HG03159 (cell line): Measurements from ENCODE around the gene HOXB5.
A peak's percentile ranks its signal among the peaks of the same experiment; 100 is the strongest.

ENCODE experiments used
- ATAC-seq: cut with Tn5 transposase; IDR thresholded peaks from one replicate; pipeline ENCODE4 v1.9.1; 2021; ENCODE audit warnings: mild to moderate bottlenecking, moderate library complexity; ENCODE audit not compliant: unreplicated experiment

The HOXB5 gene

DNA sequence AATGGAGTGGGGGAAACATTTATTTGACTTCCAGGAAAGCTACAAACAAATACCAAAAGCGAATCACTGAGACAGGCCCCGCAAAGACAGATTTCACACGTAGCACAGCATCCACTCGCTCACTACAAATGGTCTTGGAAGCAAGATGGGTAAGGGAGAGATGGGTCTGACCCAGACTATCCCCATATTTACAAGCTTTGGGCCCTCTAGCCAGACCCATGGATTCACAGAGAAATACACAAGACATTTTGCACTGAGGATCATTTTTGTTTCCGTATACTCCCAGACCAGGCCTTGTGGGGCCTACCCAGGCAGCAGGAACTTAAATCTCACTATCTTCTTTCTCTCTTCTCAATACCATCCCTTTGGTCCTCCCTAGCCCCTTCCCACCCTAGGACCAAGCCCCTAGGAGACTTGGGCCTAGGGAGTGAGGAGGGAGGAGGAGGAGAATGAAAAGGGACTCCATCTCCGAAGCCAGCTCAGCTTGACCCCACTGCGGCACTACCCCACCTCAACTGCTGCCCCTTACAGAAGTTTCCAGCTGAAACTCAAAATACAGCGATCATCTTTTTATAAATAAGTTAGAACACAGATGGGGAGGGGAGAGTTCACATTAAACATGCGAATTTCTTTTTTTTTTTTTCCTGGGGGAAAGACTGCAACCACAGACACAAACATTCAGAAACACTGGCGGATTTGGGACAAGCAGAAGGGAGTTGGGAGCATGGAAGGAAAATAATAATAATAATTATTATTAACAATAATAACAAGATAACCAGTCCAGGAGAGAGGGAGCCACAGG, 2.1 kb downstream of the HOXB5 start:
- no peak for ATAC-seq

DNA sequence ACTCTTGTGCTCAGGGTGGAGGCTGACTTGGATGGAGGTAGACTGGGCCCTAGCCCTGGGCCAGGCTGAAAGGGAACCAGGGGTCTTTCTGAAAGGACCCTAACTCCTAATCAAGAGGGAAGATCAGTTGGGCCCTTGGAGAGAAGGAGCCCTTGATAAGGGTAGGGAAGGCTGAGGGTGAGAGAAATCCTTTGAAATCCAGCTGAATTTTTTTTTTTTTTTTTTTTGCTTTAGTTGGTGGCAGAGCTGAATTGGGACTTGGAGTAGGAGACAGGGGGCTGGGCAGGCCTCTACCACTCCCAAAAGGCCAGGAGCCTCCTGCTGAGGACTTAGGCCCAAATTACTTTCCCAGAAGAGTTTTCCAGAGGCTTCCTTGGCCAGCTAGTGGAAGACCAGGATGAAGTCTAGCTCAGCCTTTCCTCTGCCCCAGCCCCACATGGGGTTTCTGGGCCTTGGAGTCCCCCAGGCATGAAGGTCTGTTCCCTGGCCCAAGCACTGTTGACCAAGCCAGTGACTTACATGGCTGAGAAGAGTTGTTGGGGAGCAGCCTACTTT, 2.9 kb downstream of the HOXB5 start:
- ATAC-seq = no peak

DNA sequence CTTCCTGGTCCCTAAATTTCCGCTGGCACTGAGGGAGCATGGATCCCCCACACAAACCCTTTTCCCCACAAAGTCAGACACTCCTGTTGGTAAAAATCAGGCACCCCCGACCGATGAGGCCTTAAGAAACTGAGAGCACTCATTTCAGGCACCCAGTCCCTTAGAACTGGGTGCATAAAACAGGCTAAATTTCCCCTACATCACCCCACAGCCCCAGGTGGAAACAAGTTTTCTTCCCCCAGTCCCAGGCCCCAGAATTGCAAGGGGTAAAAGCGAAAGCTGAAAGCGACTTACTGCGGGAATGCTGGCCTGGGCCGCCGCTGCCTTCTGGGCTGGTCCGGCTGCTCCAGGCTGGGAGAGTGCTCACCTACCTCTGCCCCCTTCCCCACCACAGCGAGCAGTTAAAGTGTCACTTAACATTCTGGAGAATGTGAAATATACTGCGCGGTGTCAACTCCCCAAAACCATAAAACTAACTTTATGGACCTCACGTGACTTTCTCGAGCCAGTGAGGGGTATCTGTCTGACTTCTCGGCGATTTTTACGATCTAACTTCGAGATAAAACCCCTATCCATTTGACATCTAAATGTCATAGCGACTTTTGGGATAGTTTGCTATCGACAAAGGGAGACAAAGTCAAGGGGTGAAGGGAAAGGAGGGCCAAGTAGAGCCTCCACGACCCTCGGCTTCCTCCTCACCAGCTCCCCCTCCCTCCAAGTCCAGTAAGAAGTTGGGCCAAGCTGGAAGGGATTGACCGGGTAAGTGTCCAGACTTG, 3.6 kb downstream of the HOXB5 start, which contains the start of gene HOXB3:
Gene HOXB3, minus strand, starts transcription at position 411 of the 776 bp plus-strand sequence. CDS start 37,767 bp downstream, outside the sequence.
- ATAC-seq = no peak

DNA sequence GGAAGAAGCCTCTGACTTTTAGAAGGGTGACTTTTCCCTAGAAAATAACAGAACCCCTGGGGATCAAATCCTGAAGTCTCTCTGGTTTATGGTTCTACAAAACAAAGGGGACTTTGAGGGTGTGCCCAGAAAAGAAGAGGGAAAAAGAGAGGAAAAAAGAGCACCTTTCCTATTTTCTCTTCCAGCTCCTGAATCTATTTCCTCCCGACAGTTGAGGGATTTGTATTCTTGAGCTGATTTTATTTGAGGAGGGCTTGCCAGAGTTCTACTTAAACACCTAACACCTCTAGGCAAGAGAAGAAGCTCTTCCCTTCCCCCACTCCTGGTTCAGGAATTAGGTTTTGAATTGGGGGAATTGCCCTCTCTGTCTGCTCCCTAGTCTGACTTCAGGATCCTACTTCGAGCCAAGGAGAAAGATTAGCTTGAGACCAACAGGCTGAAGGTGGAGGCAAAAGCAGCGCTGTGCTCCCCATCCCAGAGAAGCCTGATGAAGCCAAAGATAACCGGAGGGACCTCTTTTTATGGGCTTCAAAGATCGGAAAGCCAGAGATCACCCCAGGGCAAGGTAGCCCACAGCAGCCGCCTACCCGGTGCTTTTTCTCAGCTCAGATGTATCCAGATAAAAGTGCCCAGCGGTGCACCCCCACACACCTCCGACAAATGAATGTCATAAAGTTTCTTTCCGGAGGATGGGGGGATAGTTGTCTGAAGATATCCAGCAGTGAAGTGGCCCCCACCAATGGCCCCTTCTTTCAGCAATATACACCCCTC, 4.3 kb downstream of the HOXB5 start:
- no peak for ATAC-seq

DNA sequence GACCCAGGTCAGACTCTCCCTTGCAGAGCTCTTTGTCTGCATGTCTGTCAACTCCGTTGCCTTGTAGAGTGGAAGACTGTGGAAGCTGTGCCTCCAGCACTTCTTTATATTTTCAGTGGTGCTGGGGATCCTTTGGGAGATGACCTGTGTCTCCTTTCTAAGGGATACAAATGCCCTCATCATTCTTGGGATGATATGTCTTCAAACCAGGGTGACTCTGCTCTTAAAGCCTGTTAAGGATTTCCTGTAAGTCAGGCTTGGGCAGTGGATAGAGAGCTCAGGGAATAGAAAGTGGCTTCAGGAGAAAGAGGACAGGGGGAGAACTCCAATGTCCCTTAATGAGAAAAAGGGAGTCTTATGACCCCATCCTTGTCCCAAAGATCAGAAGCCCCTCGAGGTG, 5.1 kb downstream of the HOXB5 start:
- ATAC-seq = no peak

DNA sequence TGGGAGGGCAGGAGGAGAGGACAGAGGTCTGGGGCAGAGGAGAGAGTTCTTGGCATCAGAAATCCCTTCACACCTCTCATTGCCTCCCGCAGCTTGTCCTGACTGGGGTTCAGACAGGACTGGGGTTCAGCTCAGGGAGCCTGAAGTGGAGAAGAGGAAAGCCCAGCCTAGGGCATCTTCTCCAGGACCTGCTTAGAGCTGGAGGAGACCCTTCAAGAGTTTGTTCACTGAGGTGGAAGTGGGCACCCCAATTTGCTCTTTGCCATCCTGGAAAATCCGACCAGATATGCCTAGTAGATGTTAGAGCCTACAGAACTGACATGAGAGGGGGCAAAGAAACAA, 5.5 kb downstream of the HOXB5 start:
- ATAC-seq = no peak

DNA sequence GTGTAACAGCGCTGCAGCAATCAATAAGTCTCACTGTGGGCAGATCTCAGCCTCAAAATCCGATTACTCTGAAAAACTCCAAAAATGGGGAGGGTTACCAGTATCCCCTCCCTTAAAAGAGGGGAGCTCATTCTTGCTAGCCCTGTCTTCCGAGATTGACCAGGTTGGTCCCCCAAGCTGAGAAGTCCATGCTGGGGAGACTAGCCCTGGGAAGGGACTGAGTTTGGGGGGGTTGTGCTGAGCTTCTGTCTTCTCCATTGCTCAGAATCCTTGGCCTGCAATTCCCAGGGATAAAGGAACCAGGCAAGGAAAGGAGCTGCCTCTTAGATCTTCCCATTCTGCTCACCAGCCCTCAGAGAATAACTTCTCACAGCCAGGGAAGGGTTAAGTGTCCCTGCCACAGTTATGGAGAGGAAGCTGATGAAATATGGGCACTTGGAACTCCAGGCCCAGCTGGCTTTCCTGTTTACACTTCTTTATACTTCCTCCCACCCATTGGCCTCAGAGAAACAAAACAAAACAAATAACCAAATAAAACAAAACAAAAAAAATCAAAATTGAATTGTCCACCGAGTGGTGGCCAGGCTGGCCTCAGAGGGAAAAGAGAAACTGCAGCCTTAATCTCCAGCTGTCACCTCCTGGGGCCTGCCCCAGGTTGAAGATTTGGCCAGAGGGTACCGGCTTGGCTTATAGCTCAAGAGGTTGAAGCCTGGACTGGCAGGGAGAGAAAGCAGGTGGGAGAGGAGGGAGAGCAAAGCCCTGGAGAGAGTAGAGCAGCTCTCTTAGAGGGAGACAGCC, 6.1 kb downstream of the HOXB5 start:
- ATAC-seq = no peak

DNA sequence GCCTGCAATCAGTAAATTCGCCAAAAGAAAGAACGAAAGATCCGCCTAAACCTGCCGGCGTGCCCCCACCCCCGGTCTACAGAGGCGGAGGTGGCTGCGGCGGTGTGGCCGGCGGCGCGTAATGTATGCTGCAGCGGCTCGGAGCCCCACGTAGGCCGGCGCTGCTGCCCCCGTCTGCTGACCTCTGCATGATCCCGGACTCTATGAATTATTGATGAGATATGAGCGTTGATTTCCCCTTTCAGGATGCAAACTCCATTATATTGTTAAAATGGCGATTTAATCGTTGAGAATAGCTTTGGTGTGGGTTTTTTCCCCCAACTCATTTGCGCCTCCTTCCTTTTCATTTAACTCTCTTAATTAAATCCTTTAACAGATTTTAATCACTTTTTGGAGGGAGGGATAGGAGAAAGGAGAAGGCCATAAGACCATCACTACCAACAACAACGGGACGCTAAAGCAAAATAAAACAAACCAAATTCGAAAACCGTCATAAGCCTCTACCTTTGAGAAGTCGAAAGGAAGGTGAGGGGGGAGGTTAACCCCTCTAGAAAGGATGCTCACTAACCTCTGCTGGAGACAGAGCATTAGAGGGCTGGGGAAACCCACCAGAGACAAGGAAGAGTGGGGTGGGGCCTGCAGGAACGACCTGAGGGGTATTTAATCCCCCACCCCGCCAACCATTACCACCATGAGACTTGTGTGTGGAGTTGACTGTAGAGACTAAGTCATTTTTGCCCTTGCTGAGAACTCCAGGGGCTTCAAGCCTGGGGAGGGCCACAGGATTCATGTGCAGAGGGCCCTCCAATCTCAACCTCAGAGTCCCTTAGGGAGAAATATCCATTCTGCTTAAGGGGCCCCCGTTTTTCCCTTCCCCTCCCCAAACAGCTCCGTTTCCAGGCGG, 7.0 kb downstream of the HOXB5 start:
- ATAC-seq = no peak

DNA sequence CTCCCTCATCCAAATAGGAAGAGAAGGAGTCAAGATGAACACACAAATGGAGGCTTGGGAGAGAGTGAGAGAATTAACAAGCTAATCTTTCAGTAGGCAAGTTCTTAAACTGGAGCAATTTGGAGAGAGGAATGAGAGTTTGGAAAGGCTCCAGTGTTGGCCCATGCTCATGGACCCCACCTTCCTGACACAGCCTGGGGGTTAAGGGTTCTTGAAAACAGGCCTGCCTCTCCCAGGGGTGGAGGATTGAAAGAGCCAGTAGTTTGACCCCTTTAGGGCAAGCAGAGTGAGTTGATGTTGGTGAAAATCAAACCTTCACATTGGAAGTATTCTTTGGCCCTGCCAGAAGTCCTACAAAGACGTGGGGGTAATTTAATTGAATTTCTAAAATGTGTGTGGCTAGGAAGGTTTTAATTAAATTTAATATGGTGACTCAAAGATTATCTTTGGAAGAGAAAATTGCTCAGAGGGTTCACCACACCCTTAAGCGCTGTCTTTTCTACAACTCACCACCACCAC, 9.3 kb downstream of the HOXB5 start:
- no peak for ATAC-seq

DNA sequence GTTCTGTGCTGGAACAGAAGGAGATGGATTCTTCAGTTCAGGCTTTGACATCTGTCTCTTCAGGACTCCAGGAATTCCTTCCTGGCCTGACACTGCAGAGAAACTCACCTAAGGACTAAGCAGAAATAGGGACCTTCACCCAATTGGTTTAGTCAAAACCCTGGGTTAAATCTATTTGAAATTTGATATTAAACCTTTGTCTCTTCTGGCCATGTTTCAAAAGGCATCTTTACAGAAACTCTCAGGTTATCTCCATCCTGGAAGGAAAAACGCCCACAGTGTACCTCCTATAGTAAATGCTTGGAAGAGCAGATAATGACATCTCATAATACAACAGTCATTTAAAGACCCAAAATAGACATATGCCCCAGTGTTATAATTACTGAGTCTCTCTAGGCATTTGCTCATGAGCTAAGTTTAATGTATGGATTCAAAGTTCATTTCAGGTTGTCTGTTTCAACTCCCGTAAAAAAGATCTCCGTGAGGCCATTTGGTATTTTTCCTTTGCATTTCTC, 9.8 kb downstream of the HOXB5 start:
- ATAC-seq = no peak

DNA sequence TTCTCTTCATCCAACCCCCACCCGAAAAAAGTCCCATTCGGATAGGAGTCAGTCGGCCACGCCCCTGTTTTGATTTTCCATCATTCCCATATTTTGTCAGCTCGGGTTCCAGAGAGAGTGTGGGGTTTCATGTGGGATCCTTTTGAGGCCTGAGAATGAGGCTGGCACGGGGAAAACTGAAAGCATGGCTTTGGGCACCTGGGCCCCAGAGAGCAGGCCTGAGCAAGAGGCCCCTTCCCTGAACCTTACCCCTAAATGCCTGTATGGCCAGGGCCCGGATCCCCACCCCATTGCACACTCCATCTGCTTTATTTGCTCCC, 10.9 kb downstream of the HOXB5 start:
- no peak for ATAC-seq

DNA sequence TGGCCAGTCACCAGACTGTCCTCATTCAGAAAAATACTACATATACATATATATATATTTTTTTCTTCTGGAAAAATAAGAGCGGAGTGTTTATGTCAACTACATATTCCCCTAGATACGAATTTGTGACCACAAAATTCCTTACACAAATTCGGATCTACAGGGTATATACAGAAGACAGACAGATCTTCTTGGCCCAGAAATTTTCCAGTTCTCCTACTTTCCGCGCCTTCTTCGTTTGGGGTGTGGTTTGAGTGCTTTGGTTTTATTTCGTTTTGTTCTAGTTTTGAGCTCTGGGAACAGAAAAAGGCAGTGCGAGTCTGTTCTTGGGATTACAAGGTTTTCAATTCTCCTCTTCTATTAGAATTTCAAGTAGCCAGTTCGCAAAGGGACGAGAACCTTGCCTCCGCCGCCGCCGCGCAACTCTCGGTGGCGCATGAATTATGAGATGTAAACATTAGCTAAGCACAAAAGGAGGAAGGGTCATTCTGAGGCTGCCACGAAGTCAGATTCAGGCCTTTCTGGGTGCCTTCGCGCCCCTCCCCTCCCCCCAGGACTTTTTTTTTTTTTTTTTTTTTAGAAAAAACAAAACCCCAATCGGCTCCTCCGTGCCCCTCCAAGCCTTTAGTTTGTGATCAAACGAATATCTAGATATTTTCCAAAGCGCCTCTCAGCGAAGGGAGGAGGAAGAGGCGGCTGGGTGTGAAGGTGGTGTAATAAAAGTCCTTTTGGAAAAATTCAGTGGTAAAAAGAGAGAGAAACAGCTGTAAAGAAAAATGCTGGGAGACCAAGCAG, 13.6 kb downstream of the HOXB5 start:
- ATAC-seq = no peak

DNA sequence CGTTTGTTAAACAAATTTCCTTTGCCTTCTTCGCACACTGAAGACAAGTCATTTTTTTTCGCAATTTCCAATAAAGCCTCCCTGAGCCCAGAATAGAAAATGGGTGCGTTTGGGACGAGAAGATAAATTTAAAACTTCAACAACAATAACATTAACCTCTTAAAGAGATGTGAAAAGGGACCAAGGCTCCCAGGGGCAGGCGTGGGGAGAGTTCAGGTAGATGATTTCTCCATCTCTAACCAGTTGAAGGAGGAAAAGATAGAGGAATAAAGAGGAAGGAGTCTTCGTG, 14.2 kb downstream of the HOXB5 start:
- ATAC-seq = no peak

DNA sequence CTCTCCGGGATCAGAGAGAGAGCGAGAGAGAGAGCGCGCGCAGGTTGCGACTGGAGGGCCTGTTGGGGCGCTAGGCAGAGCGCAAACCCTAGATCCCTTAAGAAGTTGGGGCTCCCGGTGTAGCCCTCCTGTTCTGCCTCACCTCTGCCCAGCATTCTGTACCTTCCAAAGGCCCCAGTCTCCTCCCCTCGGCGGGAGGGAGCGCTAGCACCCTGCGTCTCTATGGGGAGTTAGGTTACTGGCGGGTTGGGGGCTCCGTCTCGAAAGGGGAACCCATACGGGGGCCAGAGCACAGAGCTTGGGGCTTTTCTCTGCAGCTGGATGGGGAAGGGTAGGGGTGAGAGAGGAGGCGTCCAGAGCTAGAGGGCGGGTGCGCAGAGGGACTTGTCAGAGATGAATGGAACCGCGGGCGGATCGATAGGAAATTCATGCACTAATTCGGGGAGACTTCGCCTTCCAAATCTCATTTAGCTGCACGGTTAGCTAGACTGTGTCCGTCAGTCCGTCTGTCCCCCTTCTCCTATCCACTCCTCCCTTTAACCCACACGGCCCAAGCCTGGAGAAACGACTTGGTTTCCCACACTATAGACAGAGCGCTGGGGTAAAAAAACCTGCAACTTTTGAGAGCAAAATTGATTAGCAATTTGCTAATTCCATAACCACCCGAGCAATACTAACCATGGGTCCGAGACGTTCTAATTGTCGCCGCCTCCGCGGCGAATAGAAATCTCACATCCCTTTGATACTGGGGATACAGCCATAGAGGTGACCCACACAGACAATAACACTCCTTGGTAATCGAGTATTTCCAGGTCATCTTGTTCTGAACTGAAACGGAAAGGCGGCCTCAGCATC, 14.7 kb downstream of the HOXB5 start:
- peak; percentile 17 for ATAC-seq

DNA sequence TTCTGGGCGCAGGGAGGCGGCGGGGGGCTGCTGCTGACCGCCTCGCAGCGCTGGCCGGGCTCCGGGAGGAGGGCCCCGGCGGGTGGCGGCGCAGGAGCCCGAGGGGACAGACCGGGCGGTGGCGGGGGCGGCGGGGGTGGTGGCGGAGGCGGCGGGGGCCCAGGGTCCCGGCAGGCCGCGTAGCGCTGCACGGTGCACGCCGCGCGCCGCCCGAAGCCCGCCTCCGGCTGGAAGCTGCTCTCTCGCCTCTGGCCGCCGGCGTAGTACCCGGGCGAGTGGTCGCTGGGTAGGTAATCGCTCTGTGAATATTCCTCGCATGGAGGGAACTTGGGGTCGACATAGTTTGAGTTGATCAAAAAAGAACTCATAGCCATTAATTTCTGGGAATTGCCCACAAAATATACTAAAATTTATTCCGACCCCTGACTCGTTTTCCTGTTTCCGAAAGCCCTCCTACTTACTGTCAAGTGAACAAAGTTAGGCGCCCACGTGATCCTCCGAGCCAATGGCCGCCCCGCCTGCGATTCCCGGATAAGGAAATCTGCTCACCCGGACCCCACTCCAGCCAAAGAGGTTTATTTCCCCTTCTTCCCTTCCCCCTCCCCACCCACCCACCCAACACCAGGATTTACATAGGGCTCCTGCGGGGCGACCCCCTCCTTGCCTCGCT, 15.5 kb downstream of the HOXB5 start, which contains the start of gene HOXB4:
Gene HOXB4, minus strand, starts transcription at position 405 of the 670 bp plus-strand sequence. Its CDS starts 31 bp downstream, at position 374.
- ATAC-seq = peak; percentile 41

DNA sequence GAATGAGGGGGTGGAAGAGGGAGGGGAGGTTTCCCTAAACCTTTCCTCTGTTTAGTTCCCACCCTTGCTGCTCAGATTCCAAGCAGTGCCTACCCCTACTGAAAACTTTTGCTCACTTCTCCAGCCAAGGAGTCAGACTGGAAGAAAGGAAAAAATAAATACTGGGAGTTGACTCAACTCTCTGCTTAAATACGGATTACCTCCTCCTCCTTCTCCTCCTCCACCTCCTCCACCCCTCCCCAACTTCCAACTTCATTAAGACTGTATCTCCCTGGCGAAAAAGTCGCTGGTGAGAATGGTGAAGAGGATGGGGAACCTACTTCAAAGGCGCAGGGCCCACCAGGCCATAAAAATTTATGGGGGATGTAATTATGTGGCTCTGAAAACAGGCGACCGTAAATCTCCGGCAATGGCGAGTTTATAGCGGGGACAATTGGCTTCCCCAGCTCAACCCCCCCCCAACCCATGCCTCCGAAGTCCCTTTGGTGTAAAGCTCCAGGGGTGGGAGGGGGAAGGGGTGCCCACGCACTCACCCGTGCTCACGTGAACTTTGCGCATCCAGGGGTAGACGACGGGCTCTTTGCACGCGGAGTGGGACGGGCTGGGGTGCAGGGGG, 16.1 kb downstream of the HOXB5 start:
- ATAC-seq = no peak
